Tibial nerve (tissue), 4 donors: ENCODE results near the gene SEPTIN5. TPM values are rescaled to one million over a fixed set of nuclear protein-coding genes. Genes with fewer than 3 reads are reported as not detected.

Source experiments
- DNase-seq, 2 donors: peaks; one replicate each; pipeline ENCODE4 v3.0.0-alpha.2; 2019; ENCODE audit warnings: low spot score in 2 of 2
- H3K27ac ChIP-seq, 4 donors: fragments of 200-600 bp; sonication (generic) in 3 of 4; one replicate each; pipeline ENCODE4 v1.5.1; 2017 to 2019; ENCODE audit warnings: mild to moderate bottlenecking in 1 of 4
- H3K27me3 ChIP-seq, 2 donors: fragments of 200-600 bp; sonication (generic) in 1 of 2; one replicate each; pipeline versions ENCODE4 v1.5.1 to v1.6.0; 2017 to 2019
- H3K36me3 ChIP-seq, 3 donors: fragments of 200-600 bp; sonication (generic); one replicate each; pipeline ENCODE4 v1.5.1; 2018 to 2019
- H3K4me1 ChIP-seq, 4 donors: fragments of 200-600 bp; sonication (generic) in 3 of 4; one replicate each; pipeline ENCODE4 v1.5.1; 2017 to 2019
- H3K4me3 ChIP-seq, 4 donors: fragments of 200-600 bp; sonication (generic) in 3 of 4; one replicate each; pipeline ENCODE4 v1.5.1; 2017 to 2019; ENCODE audit warnings: mild to moderate bottlenecking in 1 of 4, moderate library complexity in 1 of 4
- H3K9me3 ChIP-seq, 4 donors: fragments of 200-600 bp; sonication (generic) in 3 of 4; one replicate each; pipeline ENCODE4 v1.5.1; 2017 to 2019
- CTCF ChIP-seq, 5 experiments: fragments of 200-600 bp in 3 of 5; fragments of 450-650 bp in 2 of 5; sonication (generic) in 3 of 5; IDR thresholded peaks; one replicate each; pipeline ENCODE4 v1.5.1; 2016 to 2019; ENCODE audit warnings: antibody characterized with exemption in 5 of 5, mild to moderate bottlenecking in 3 of 5, moderate library complexity in 2 of 5
- EP300 ChIP-seq, 2 donors: sonication (generic); formaldehyde crosslinking; IDR thresholded peaks; one replicate each; pipeline ENCODE4 v1.6.1; 2017; ENCODE audit warnings: antibody characterized with exemption in 2 of 2, mild to moderate bottlenecking in 1 of 2
- POLR2A ChIP-seq, 2 donors: fragments of 450-650 bp; IDR thresholded peaks; one replicate each; pipeline ENCODE4 v1.6.1; 2017; ENCODE audit warnings: antibody characterized with exemption in 2 of 2, mild to moderate bottlenecking in 2 of 2, moderate library complexity in 2 of 2
- WGBS, 2 donors: methylation state at CpG; one replicate each; pipeline ENCODE4 v1.1.5; 2018; 5-methylcytosine and 5-hydroxymethylcytosine counted together
- total RNA-seq, 4 donors: library from RNA; depleted of rRNA; stranded (reverse); fragments of >200 nt; gene quantifications; one replicate each; pipeline ENCODE4 v1.1.0, GENCODE V29; 2016

Gene SEPTIN5
- total RNA-seq, 4 donors from 2014 or later: 11.4 to 29.1 (median 25.2) TPM

- H3K27ac ChIP-seq: no peak overlapping the region
- no peak overlapping the region for H3K4me3 ChIP-seq
- no peak for DNase-seq
- no peaks in the 10 kb centered on the region for H3K27me3 ChIP-seq
- H3K9me3 ChIP-seq: no peaks in the 10 kb centered on the region
- H3K4me1 ChIP-seq: peaks cover 0 to 20% (median 0%) of the 10 kb centered on the region in 4 donors
- whole genome bisulfite sequencing, 2 donors: 67 to 89% methylated on average over 15 of the region's 15 CpGs
- no peak for TF ChIP-seq CTCF (IDR thresholded peaks at IDR 0.05)
- TF ChIP-seq EP300 (IDR thresholded peaks at IDR 0.05): no peak
- no peak for TF ChIP-seq POLR2A (IDR thresholded peaks at IDR 0.05)
- no peaks in the 10 kb centered on the region for H3K36me3 ChIP-seq
These were observed 24.9 kb upstream of the SEPTIN5 start for GRCh38 chr22:19689408-19689807.

- Histone ChIP-seq H3K4me1 (peaks cover 0 to 20% (median 0%) of the 10 kb centered on the region in 4 donors), H3K27me3 (no peaks in the 10 kb centered on the region), H3K9me3 (no peaks in the 10 kb centered on the region), H3K4me3 (peak overlapping the region in 1 of 4 donors; percentile 18), H3K27ac (peak overlapping the region in 1 of 4 donors; percentile 55), H3K36me3 (no peaks in the 10 kb centered on the region)
- no peak for TF ChIP-seq POLR2A (IDR thresholded peaks at IDR 0.05)
- no peak for TF ChIP-seq CTCF (IDR thresholded peaks at IDR 0.05)
- TF ChIP-seq EP300 (IDR thresholded peaks at IDR 0.05): no peak
- DNase-seq: no peak
- WGBS, 2 donors: 54 to 61% methylated on average over 9 of the region's 9 CpGs
These were observed 23.1 kb upstream of the SEPTIN5 start for GRCh38 chr22:19691007-19691720.

- TF ChIP-seq EP300 (IDR thresholded peaks at IDR 0.05) (no peak), CTCF (IDR thresholded peaks at IDR 0.05) (no peak), POLR2A (IDR thresholded peaks at IDR 0.05) (no peak)
- Histone ChIP-seq H3K27ac (peak overlapping the region in 1 of 4 donors; percentile 55), H3K4me3 (peak overlapping the region in 1 of 4 donors; percentile 18), H3K27me3 (no peaks in the 10 kb centered on the region), H3K9me3 (no peaks in the 10 kb centered on the region), H3K36me3 (no peaks in the 10 kb centered on the region), H3K4me1 (peaks cover 0 to 20% (median 0%) of the 10 kb centered on the region in 4 donors)
- no peak for DNase-seq
- WGBS, 2 donors: 29 to 30% methylated on average over 16 to 19 of the region's 19 CpGs
These were observed 22.5 kb upstream of the SEPTIN5 start for GRCh38 chr22:19691721-19692341.

- 95 to 96% methylated on average over 14 of the region's 14 CpGs for WGBS, 2 donors
- Histone ChIP-seq H3K9me3 (no peaks in the 10 kb centered on the region), H3K4me1 (peaks cover 0 to 20% (median 0%) of the 10 kb centered on the region in 4 donors), H3K36me3 (no peaks in the 10 kb centered on the region), H3K4me3 (no peak overlapping the region), H3K27me3 (no peaks in the 10 kb centered on the region), H3K27ac (no peak overlapping the region)
- TF ChIP-seq EP300 (IDR thresholded peaks at IDR 0.05) (no peak), POLR2A (IDR thresholded peaks at IDR 0.05) (no peak), CTCF (IDR thresholded peaks at IDR 0.05) (no peak)
- DNase-seq: no peak
These were observed 20.7 kb upstream of the SEPTIN5 start for GRCh38 chr22:19693581-19693980.
